Cardiac muscle cell (in vitro differentiated cells and primary cell): ENCODE data around the gene CHST11. TPM values are rescaled to one million over a fixed set of nuclear protein-coding genes. Genes with fewer than 3 reads are reported as not detected.

Source experiments
- DNase-seq, 2 donors: peaks; one replicate each; pipeline versions ENCODE4 v3.0.0 to v3.0.0-alpha.2; 2010 to 2017; ENCODE audit warnings: low read depth in 1 of 2, low spot score in 1 of 2
- H3K27ac ChIP-seq: fragments of 200-600 bp; sonication (generic); 2 replicates; pipeline ENCODE4 v1.5.1; 2016
- H3K27me3 ChIP-seq: fragments of 200-600 bp; sonication (generic); 2 replicates; pipeline ENCODE4 v1.6.0; 2016; ENCODE audit warnings: control low read depth
- H3K36me3 ChIP-seq: fragments of 200-600 bp; sonication (generic); 2 replicates; pipeline ENCODE4 v1.5.1; 2016; ENCODE audit warnings: control low read depth
- H3K4me1 ChIP-seq: fragments of 200-600 bp; sonication (generic); 2 replicates; pipeline ENCODE4 v1.8.1; 2017; ENCODE audit warnings: low read depth, mild to moderate bottlenecking, mixed run types
- H3K4me3 ChIP-seq: fragments of 200-600 bp; sonication (generic); 2 replicates; pipeline ENCODE4 v1.5.1; 2016; ENCODE audit warnings: mild to moderate bottlenecking
- H3K9me3 ChIP-seq: fragments of 200-600 bp; sonication (generic); 2 replicates; pipeline ENCODE4 v1.5.1; 2017; ENCODE audit warnings: low read depth, mild to moderate bottlenecking, control low read depth
- CTCF ChIP-seq: IDR thresholded peaks from 2 replicates; pipeline ENCODE4 v1.5.1; 2012; ENCODE audit warnings: low read depth, mild to moderate bottlenecking, low read length
- polyA plus RNA-seq: library from polyadenylated mRNA; unstranded; fragments of >200 nt; fragmentation: Nextera tagmentation; extraction: Ambion mirVana; gene quantifications from 2 replicates; pipeline ENCODE4 v1.2.1, GENCODE V29; 2016
- total RNA-seq: library from RNA; depleted of rRNA; stranded (reverse); fragments of >200 nt; gene quantifications from 2 replicates; pipeline ENCODE4 v1.2.3, GENCODE V29; 2016

CHST11 gene
- total and polyA plus RNA-seq, 2 experiments from 2014 or later = 24.2 to 39.8 TPM

- TF ChIP-seq CTCF = no peak
- peaks cover 5% of the 10 kb centered on the region for H3K4me1 ChIP-seq
- no peaks in the 10 kb centered on the region for H3K36me3 ChIP-seq
- no peak overlapping the region for H3K27ac ChIP-seq
- no peak for DNase-seq
- H3K4me3 ChIP-seq = no peak overlapping the region
- no peaks in the 10 kb centered on the region for H3K9me3 ChIP-seq
- H3K27me3 ChIP-seq = no peaks in the 10 kb centered on the region
Observed at GRCh38 chr12:104756901-104757300, 300.2 kb downstream of the CHST11 start.

GRCh38 chr12:104758771-104759170 is 302.0 kb downstream of the CHST11 start:
- Histone ChIP-seq H3K27me3 (no peaks in the 10 kb centered on the region), H3K27ac (no peak overlapping the region), H3K36me3 (no peaks in the 10 kb centered on the region), H3K4me1 (peaks cover 5% of the 10 kb centered on the region), H3K4me3 (no peak overlapping the region), H3K9me3 (no peaks in the 10 kb centered on the region)
- TF ChIP-seq CTCF = no peak
- DNase-seq = no peak

- DNase-seq = no peak
Observed at GRCh38 chr12:104761091-104761490, 304.3 kb downstream of the CHST11 start.

GRCh38 chr12:104761611-104762010 is 304.9 kb downstream of the CHST11 start:
- Histone ChIP-seq H3K4me3 (no peak overlapping the region), H3K4me1 (peaks cover 5% of the 10 kb centered on the region), H3K27ac (no peak overlapping the region), H3K36me3 (no peaks in the 10 kb centered on the region), H3K27me3 (no peaks in the 10 kb centered on the region), H3K9me3 (no peaks in the 10 kb centered on the region)
- no peak for DNase-seq
- no peak for TF ChIP-seq CTCF

More at GRCh38 chr12:104761091-104761490, 304.3 kb downstream of the CHST11 start:
- TF ChIP-seq CTCF = no peak
- Histone ChIP-seq H3K36me3 (no peaks in the 10 kb centered on the region), H3K9me3 (no peaks in the 10 kb centered on the region), H3K27ac (no peak overlapping the region), H3K4me1 (peaks cover 5% of the 10 kb centered on the region), H3K27me3 (no peaks in the 10 kb centered on the region), H3K4me3 (no peak overlapping the region)

- Histone ChIP-seq H3K4me1 (peaks cover 5% of the 10 kb centered on the region), H3K36me3 (no peaks in the 10 kb centered on the region), H3K4me3 (no peak overlapping the region), H3K9me3 (no peaks in the 10 kb centered on the region), H3K27me3 (no peaks in the 10 kb centered on the region), H3K27ac (no peak overlapping the region)
- no peak for TF ChIP-seq CTCF
- peak in 1 of 2 donors; percentile 41 for DNase-seq
Observed at GRCh38 chr12:104763168-104763805, 306.5 kb downstream of the CHST11 start.
